A549 (cell line): ENCODE results near the gene MTCL1. TPM values are rescaled to one million over a fixed set of nuclear protein-coding genes. Genes with fewer than 3 reads are reported as not detected.

Source experiments
- ATAC-seq, 2 experiments: fragments of 200-7000 bp in 1 of 2; fragments of >200 bp in 1 of 2; cut with Nextera tagmentation in 1 of 2; cut with Tn5 transposase in 1 of 2; 3 replicates each; pipeline versions ENCODE4 v1.8.0 to v1.9.1; 2018 to 2020; ENCODE audit warnings: mild to moderate bottlenecking in 1 of 2, moderate library complexity in 1 of 2
- CTCF ChIA-PET: fragments of 300-600 bp; sonication (Branson Sonifier 250); formaldehyde crosslinking; extraction: SDS; loops from one replicate; lab custom pipeline; 2021; ENCODE audit warnings: antibody characterized with exemption, inconsistent platforms; lab: Yijun Ruan, JAX
- POLR2A ChIA-PET: fragments of 350-600 bp; formaldehyde crosslinking; extraction: SDS; loops from one replicate; lab custom pipeline; 2021; ENCODE audit warnings: antibody characterized with exemption, inconsistent platforms; lab: Yijun Ruan, JAX
- DNase-seq, 2 experiments: peaks; one replicate each; pipeline versions ENCODE4 v3.0.0 to v3.0.0-alpha.2; 2011 to 2016; ENCODE audit warnings: low read depth in 1 of 2, low spot score in 1 of 2
- FAIRE-seq: peaks from 2 replicates; lab custom pipeline; 2011; peaks lifted over from hg19 to GRCh38; lab: Jason Lieb, UNC
- H3K27ac ChIP-seq, 2 experiments: fragments of >200 bp; sonication (Bioruptor Twin); formaldehyde crosslinking; 3 replicates each; pipeline ENCODE4 v1.5.1; 2016 to 2017
- H3K4me1 ChIP-seq: fragments of >200 bp; sonication (Bioruptor Twin); formaldehyde crosslinking; 3 replicates; pipeline ENCODE4 v1.6.1; 2016
- H3K4me2 ChIP-seq: fragments of >200 bp; sonication (Bioruptor Twin); formaldehyde crosslinking; 3 replicates; pipeline ENCODE4 v1.6.1; 2016
- H3K4me3 ChIP-seq: fragments of >200 bp; sonication (Bioruptor Twin); formaldehyde crosslinking; 3 replicates; pipeline ENCODE4 v1.5.1; 2016
- H3K9me3 ChIP-seq: fragments of >200 bp; sonication (Bioruptor Twin); formaldehyde crosslinking; 3 replicates; pipeline ENCODE4 v1.6.1; 2016
- BCL3 ChIP-seq: fragments of >200 bp; sonication (Bioruptor Twin); formaldehyde crosslinking; IDR thresholded peaks from 3 replicates; pipeline ENCODE4 v1.6.1; 2016
- CBX2 ChIP-seq: fragments of 200-600 bp; sonication (generic); IDR thresholded peaks from 2 replicates; pipeline ENCODE4 v1.6.1; 2016; ENCODE audit warnings: low read depth, mild to moderate bottlenecking, borderline replicate concordance
- CHD4 ChIP-seq: fragments of 200-600 bp; sonication (generic); IDR thresholded peaks from 2 replicates; pipeline ENCODE4 v1.6.1; 2016; ENCODE audit warnings: antibody characterized with exemption, mild to moderate bottlenecking, borderline replicate concordance
- EHF ChIP-seq: fragments of 250-450 bp; sonication (Bioruptor Pico); IDR thresholded peaks from 2 replicates; pipeline ENCODE4 v1.5.0; 2020; ENCODE audit warnings: mild to moderate bottlenecking
- EP300 ChIP-seq, 2 experiments: fragments of >200 bp; sonication (Bioruptor Twin); formaldehyde crosslinking; IDR thresholded peaks; 2 replicates in 1 of 2; 3 replicates in 1 of 2; pipeline ENCODE4 v1.6.1; 2016 to 2017
- HMGXB4 ChIP-seq: fragments of 250-450 bp; sonication (Bioruptor Pico); IDR thresholded peaks from 2 replicates; pipeline ENCODE4 v1.5.0; 2021; ENCODE audit warnings: mild to moderate bottlenecking, moderate library complexity, borderline replicate concordance
- JUN ChIP-seq, 2 experiments: fragments of >200 bp; sonication (Bioruptor Twin); formaldehyde crosslinking; IDR thresholded peaks; 2 replicates in 1 of 2; 3 replicates in 1 of 2; pipeline ENCODE4 v1.6.1; 2016 to 2017
- MAFK ChIP-seq: fragments of 450-650 bp; IDR thresholded peaks from 2 replicates; pipeline ENCODE4 v1.6.1; 2014; ENCODE audit not compliant: partially characterized antibody
- MYC ChIP-seq: IDR thresholded peaks from 2 replicates; pipeline ENCODE4 v1.6.1; 2012; ENCODE audit warnings: mild to moderate bottlenecking, inconsistent platforms, low read length, improper control_type of control experiment, borderline replicate concordance
- NR3C1 ChIP-seq: fragments of >200 bp; sonication (Bioruptor Twin); formaldehyde crosslinking; IDR thresholded peaks from 3 replicates; pipeline ENCODE4 v1.6.1; 2017
- POLR2A ChIP-seq: IDR thresholded peaks from 2 replicates; pipeline ENCODE4 v1.6.1; 2012; ENCODE audit warnings: mild to moderate bottlenecking, low read length
- POLR2AphosphoS2 ChIP-seq: conservative IDR thresholded peaks from 2 replicates; pipeline ENCODE4 v1.6.1; 2012; ENCODE audit warnings: low read length, improper control_type of control experiment, inconsistent platforms
- RAD21 ChIP-seq, 2 experiments: fragments of >200 bp in 1 of 2; sonication (Bioruptor Twin) in 1 of 2; formaldehyde crosslinking in 1 of 2; IDR thresholded peaks in 1 of 2; conservative IDR thresholded peaks in 1 of 2; 2 replicates in 1 of 2; 3 replicates in 1 of 2; pipeline ENCODE4 v1.6.1; 2012 to 2018; ENCODE audit warnings: inconsistent platforms in 1 of 2
- RCOR1 ChIP-seq: fragments of 150-350 bp; IDR thresholded peaks from 2 replicates; pipeline ENCODE4 v1.6.1; 2014; ENCODE audit warnings: antibody characterized with exemption, low read length, low read depth
- SREBF2 ChIP-seq: fragments of 450-650 bp; IDR thresholded peaks from 2 replicates; pipeline ENCODE4 v1.6.1; 2014; ENCODE audit warnings: mild to moderate bottlenecking, moderate library complexity
- TFCP2L1 ChIP-seq: fragments of 250-450 bp; sonication (Bioruptor Pico); IDR thresholded peaks from 2 replicates; pipeline ENCODE4 v1.5.0; 2021; ENCODE audit warnings: mild to moderate bottlenecking
- USF2 ChIP-seq: fragments of 450-650 bp; IDR thresholded peaks from 2 replicates; pipeline ENCODE4 v1.6.1; 2014; ENCODE audit warnings: antibody characterized with exemption
- ZSCAN20 ChIP-seq: fragments of 250-450 bp; sonication (Bioruptor Pico); IDR thresholded peaks from 2 replicates; pipeline ENCODE4 v1.8.0; 2022; ENCODE audit warnings: mild to moderate bottlenecking, moderate library complexity
- WGBS: methylation state at CpG from one replicate; pipeline ENCODE4 v1.1.6; 2017; ENCODE audit errors: missing lambda C conversion rate; 5-methylcytosine and 5-hydroxymethylcytosine counted together
- polyA plus RNA-seq, 4 experiments: library from polyadenylated mRNA; depleted of rRNA in 3 of 4; stranded (reverse); fragments of >200 nt; fragmentation: RNase III in 1 of 4; extraction: RNeasy Plus Mini Kit Qiagen cat#74134 plus additional on column Dnase treatment in 1 of 4; gene quantifications; 2 replicates in 3 of 4; 3 replicates in 1 of 4; pipeline ENCODE4 v1.2.3, GENCODE V29; 2011 to 2017
- TF ChIP-seq, protein P1 (sequence below): IDR thresholded peaks from 2 replicates; pipeline ENCODE4 v1.6.1; 2012
- TF ChIP-seq, protein P2 (sequence below): fragments of >200 bp; sonication (Bioruptor Twin); formaldehyde crosslinking; IDR thresholded peaks from 2 replicates; pipeline ENCODE4 v1.6.1; 2016
- TF ChIP-seq, protein P3 (sequence below): fragments of >200 bp; sonication (Bioruptor Twin); formaldehyde crosslinking; IDR thresholded peaks from 3 replicates; pipeline ENCODE4 v1.5.1; 2016

Gene MTCL1
- polyA plus RNA-seq, 2 of the 4 experiments (the other 2 are of a cell fraction), result 44.4 to 49.6 TPM

DNA sequence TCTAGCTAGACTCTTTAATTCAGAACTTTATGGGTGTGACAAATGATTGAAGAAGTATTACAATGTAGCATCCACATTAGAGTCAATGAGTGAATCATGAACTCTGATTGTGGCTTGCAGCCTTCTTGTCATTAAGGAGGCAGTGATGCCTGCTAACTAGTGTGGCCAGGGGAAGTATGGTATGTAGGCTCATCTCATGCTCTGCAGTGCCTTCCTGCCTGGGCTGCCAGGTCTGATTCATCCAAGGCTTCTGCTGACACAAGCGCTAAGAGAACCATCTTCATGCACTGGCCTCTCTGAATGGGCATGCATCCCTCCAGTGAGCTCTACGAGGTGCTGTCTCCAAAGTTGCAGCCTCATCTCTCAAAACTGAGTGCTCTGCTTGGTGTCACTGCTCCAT, 144.3 kb downstream of the MTCL1 start (continued):
- TF ChIP-seq RAD21 (conservative IDR thresholded peaks at IDR 0.05 in 1 of 2, IDR thresholded peaks at IDR 0.05 in 1 of 2), result no peak
- no peak for TF ChIP-seq RCOR1
- no peak for TF ChIP-seq POLR2A
- TF ChIP-seq, protein P1, sequence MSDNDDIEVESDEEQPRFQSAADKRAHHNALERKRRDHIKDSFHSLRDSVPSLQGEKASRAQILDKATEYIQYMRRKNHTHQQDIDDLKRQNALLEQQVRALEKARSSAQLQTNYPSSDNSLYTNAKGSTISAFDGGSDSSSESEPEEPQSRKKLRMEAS, result no peak
- TF ChIP-seq EP300 (IDR thresholded peaks at IDR 0.05), result no peak

- DNase-seq (no peak), ATAC-seq (no peak), FAIRE-seq (no peak)
- ChIA-PET CTCF (no interaction called here), POLR2A (no interaction called here)
- no peak overlapping the region for H3K4me2 ChIP-seq
- H3K4me1 ChIP-seq, result no peaks in the 10 kb centered on the region
- WGBS, result 94% methylated on average over 2 of the region's 2 CpGs
- no peak overlapping the region for H3K27ac ChIP-seq
- H3K9me3 ChIP-seq, result no peaks in the 10 kb centered on the region
- H3K4me3 ChIP-seq, result no peak overlapping the region
- TF ChIP-seq TFCP2L1, result no peak
- TF ChIP-seq SREBF2, result no peak
- no peak for TF ChIP-seq MAFK
- TF ChIP-seq, protein P2, sequence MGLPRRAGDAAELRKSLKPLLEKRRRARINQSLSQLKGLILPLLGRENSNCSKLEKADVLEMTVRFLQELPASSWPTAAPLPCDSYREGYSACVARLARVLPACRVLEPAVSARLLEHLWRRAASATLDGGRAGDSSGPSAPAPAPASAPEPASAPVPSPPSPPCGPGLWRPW, result no peak
- no peak for TF ChIP-seq EHF (CRISPR knock-in tag)
- TF ChIP-seq NR3C1, result no peak
- TF ChIP-seq MYC, result no peak
- no peak for TF ChIP-seq CBX2
- TF ChIP-seq, protein P3, sequence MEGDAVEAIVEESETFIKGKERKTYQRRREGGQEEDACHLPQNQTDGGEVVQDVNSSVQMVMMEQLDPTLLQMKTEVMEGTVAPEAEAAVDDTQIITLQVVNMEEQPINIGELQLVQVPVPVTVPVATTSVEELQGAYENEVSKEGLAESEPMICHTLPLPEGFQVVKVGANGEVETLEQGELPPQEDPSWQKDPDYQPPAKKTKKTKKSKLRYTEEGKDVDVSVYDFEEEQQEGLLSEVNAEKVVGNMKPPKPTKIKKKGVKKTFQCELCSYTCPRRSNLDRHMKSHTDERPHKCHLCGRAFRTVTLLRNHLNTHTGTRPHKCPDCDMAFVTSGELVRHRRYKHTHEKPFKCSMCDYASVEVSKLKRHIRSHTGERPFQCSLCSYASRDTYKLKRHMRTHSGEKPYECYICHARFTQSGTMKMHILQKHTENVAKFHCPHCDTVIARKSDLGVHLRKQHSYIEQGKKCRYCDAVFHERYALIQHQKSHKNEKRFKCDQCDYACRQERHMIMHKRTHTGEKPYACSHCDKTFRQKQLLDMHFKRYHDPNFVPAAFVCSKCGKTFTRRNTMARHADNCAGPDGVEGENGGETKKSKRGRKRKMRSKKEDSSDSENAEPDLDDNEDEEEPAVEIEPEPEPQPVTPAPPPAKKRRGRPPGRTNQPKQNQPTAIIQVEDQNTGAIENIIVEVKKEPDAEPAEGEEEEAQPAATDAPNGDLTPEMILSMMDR, result no peak
- TF ChIP-seq BCL3, result no peak
- no peak for TF ChIP-seq POLR2AphosphoS2
- no peak for TF ChIP-seq USF2
Measured at GRCh38 chr18:8851659-8852058, 146.3 kb downstream of the MTCL1 start.

- H3K9me3 ChIP-seq, result no peaks in the 10 kb centered on the region
- DNase-seq, result no peak
- no peak overlapping the region for H3K27ac ChIP-seq
- H3K4me2 ChIP-seq, result no peak overlapping the region
- 90% methylated on average over 4 of the region's 4 CpGs for WGBS
- peaks cover 11% of the 10 kb centered on the region for H3K4me1 ChIP-seq
- CTCF ChIA-PET, result no interaction called here
- no peak for ATAC-seq
- H3K4me3 ChIP-seq, result no peak overlapping the region
- POLR2A ChIA-PET, result no interaction called here
- TF ChIP-seq MYC, result no peak
- TF ChIP-seq HMGXB4 (CRISPR knock-in tag), result no peak
- TF ChIP-seq CHD4, result no peak
- TF ChIP-seq BCL3, result no peak
- TF ChIP-seq JUN (IDR thresholded peaks at IDR 0.05), result no peak
- TF ChIP-seq ZSCAN20 (CRISPR knock-in tag), result no peak
- no peak for FAIRE-seq
Measured at GRCh38 chr18:8854550-8854949, 149.2 kb downstream of the MTCL1 start.
